D721Med (cell line): ENCODE measurements around the gene ATP5ME.

Experiments used
- DNase-seq: peaks from one replicate; pipeline ENCODE4 v3.0.0; 2011; ENCODE audit warnings: low spot score; ENCODE audit not compliant: insufficient read length
- FAIRE-seq: peaks from 2 replicates; lab custom pipeline; 2011; peaks lifted over from hg19 to GRCh38; lab: Jason Lieb, UNC
- TF ChIP-seq, protein P1 (sequence below): IDR thresholded peaks from 2 replicates; pipeline ENCODE4 v1.5.1; 2012; ENCODE audit warnings: mild to moderate bottlenecking, control low read depth; ENCODE audit not compliant: insufficient read depth; ENCODE audit errors: missing control alignments

The ATP5ME gene

GRCh38 chr4:622996-623913, 50.8 kb downstream of the ATP5ME start:
- DNase-seq (no peak), FAIRE-seq (no peak)
- TF ChIP-seq, protein P1, sequence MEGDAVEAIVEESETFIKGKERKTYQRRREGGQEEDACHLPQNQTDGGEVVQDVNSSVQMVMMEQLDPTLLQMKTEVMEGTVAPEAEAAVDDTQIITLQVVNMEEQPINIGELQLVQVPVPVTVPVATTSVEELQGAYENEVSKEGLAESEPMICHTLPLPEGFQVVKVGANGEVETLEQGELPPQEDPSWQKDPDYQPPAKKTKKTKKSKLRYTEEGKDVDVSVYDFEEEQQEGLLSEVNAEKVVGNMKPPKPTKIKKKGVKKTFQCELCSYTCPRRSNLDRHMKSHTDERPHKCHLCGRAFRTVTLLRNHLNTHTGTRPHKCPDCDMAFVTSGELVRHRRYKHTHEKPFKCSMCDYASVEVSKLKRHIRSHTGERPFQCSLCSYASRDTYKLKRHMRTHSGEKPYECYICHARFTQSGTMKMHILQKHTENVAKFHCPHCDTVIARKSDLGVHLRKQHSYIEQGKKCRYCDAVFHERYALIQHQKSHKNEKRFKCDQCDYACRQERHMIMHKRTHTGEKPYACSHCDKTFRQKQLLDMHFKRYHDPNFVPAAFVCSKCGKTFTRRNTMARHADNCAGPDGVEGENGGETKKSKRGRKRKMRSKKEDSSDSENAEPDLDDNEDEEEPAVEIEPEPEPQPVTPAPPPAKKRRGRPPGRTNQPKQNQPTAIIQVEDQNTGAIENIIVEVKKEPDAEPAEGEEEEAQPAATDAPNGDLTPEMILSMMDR, result no peak
